Activated T-helper 1 cell treated with anti-CD3 and anti-CD28 coated beads, Interleukin-12 subunit alpha, Interleukin-12 subunit beta, Interleukin-2, Interleukin-4 antibody, amounts not matched to agents 30 ng/mL and 10 ng/mL and 1 ng/mL, durations not matched to agents 14 hours and 24 hours and 36 hours (primary cell): Measurements from ENCODE around the gene SLC26A2. TPM values are rescaled to one million over a fixed set of nuclear protein-coding genes. Genes with fewer than 3 reads are reported as not detected.
A peak's percentile ranks its signal among the peaks of the same experiment; 100 is the strongest.

Experiments used
- DNase-seq: peaks from one replicate; pipeline ENCODE4 v3.0.0; 2021; ENCODE audit warnings: low spot score
- H3K27ac Mint-ChIP-seq: one replicate; pipeline ENCODE4 v1.8.0; 2021; ENCODE audit warnings: mild to moderate bottlenecking, mixed read lengths
- H3K27me3 Mint-ChIP-seq: one replicate; pipeline ENCODE4 v1.8.0; 2022; ENCODE audit warnings: mild to moderate bottlenecking, moderate library complexity, mixed read lengths; ENCODE audit not compliant: insufficient read depth
- H3K36me3 Mint-ChIP-seq: one replicate; pipeline ENCODE4 v1.8.0; 2021; ENCODE audit warnings: low read depth, mixed read lengths
- H3K4me1 Mint-ChIP-seq: one replicate; pipeline ENCODE4 v1.8.0; 2021; ENCODE audit warnings: low read depth, mixed read lengths
- H3K4me3 Mint-ChIP-seq: one replicate; pipeline ENCODE4 v1.8.0; 2021; ENCODE audit warnings: mild to moderate bottlenecking, moderate library complexity, mixed read lengths
- H3K9me3 Mint-ChIP-seq: one replicate; pipeline ENCODE4 v1.8.0; 2021; ENCODE audit warnings: mixed read lengths
- intact Hi-C: fragments of 100-400 bp; cut with micrococcal nuclease; formaldehyde crosslinking; loops from one replicate; pipeline ENCODE4 v1.15.1; 2024
- total RNA-seq: library from RNA; stranded (reverse); gene quantifications from 2 replicates; pipeline ENCODE4 v1.2.3, GENCODE V29; 2022

The SLC26A2 gene
- total RNA-seq, 1 donor from 2014 or later: 9.3 TPM

GRCh38 chr5:149930043-149930748 is 30.4 kb upstream of the SLC26A2 start:
- peaks cover 8% of the 10 kb centered on the region for H3K4me1 Mint-ChIP-seq
- H3K27ac Mint-ChIP-seq: no peak overlapping the region
- no peaks in the 10 kb centered on the region for H3K36me3 Mint-ChIP-seq
- no peak overlapping the region for H3K4me3 Mint-ChIP-seq
- peaks cover 7% of the 10 kb centered on the region for H3K27me3 Mint-ChIP-seq
- no peak for DNase-seq
- intact Hi-C loops: no loop called here
- H3K9me3 Mint-ChIP-seq: no peaks in the 10 kb centered on the region

GRCh38 chr5:149930749-149931574 is 29.6 kb upstream of the SLC26A2 start:
- Mint-ChIP-seq H3K4me1 (peaks cover 8% of the 10 kb centered on the region), H3K27ac (no peak overlapping the region), H3K36me3 (no peaks in the 10 kb centered on the region), H3K27me3 (peaks cover 11% of the 10 kb centered on the region), H3K4me3 (no peak overlapping the region), H3K9me3 (no peaks in the 10 kb centered on the region)
- no peak for DNase-seq
- intact Hi-C loops: no loop called here

- Mint-ChIP-seq H3K9me3 (no peaks in the 10 kb centered on the region), H3K4me1 (peaks cover 8% of the 10 kb centered on the region), H3K27ac (no peak overlapping the region), H3K36me3 (no peaks in the 10 kb centered on the region), H3K27me3 (peaks cover 11% of the 10 kb centered on the region), H3K4me3 (no peak overlapping the region)
- intact Hi-C loops: no loop called here
- no peak for DNase-seq
Measured at GRCh38 chr5:149931992-149932436, 28.5 kb upstream of the SLC26A2 start.

DNA sequence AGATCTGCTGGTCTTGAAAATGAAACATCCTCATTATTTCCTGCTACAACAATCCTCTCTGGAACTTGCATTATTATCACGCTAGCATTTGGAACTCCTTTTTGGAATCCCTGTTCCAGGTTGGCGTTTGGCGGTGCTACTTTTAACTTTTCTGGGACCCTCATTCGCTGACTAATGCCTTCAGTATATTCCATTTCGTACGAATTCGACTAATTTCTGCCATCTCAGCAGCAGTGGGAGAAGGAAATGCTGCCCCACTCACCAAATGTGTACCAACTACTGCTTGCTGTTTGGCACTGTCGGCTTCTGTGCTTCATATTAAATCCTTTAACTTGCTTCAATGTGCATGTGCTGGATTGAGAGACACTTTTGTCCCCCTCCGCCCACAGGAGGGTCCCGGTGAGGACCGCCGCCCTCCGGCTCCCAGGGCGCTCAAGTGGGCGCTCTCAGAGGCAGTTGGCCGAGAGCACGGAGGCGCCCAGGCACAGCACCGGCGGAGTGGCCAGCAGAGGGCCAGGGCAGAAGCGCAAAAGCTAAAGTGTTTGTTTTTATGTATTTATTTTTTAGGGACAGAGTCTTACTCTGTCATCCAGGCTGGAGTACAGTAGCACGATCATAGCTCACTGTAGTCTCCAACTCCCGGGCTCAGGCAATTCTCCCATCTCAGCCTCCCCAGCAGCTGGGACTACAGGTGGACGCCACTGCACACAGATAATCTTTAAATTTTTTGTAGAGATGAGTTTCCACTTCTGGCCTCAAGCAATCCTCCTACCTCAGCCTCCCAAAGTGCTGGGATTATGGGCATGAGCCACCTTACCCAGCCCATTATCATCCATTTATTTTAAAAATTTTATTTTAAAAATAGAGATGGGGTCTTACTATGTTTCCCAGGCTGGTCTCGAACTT is 27.9 kb upstream of the SLC26A2 start:
- intact Hi-C loops: no loop called here
- no peak for DNase-seq
- Mint-ChIP-seq H3K36me3 (no peaks in the 10 kb centered on the region), H3K4me1 (peaks cover 8% of the 10 kb centered on the region), H3K27ac (no peak overlapping the region), H3K4me3 (no peak overlapping the region), H3K9me3 (no peaks in the 10 kb centered on the region), H3K27me3 (peaks cover 11% of the 10 kb centered on the region)

GRCh38 chr5:149935431-149935901 is 25.1 kb upstream of the SLC26A2 start:
- no peak overlapping the region for H3K4me3 Mint-ChIP-seq
- no peak for DNase-seq
- peaks cover 5% of the 10 kb centered on the region for H3K4me1 Mint-ChIP-seq
- H3K27me3 Mint-ChIP-seq: peaks cover 6% of the 10 kb centered on the region
- intact Hi-C loops: no loop called here
- H3K9me3 Mint-ChIP-seq: no peaks in the 10 kb centered on the region
- H3K36me3 Mint-ChIP-seq: no peaks in the 10 kb centered on the region
- H3K27ac Mint-ChIP-seq: no peak overlapping the region

- H3K4me1 Mint-ChIP-seq: no peaks in the 10 kb centered on the region
- H3K27me3 Mint-ChIP-seq: peaks cover 5% of the 10 kb centered on the region
- intact Hi-C loops: no loop called here
- no peaks in the 10 kb centered on the region for H3K9me3 Mint-ChIP-seq
- no peak overlapping the region for H3K4me3 Mint-ChIP-seq
- DNase-seq: no peak
- H3K36me3 Mint-ChIP-seq: no peaks in the 10 kb centered on the region
- no peak overlapping the region for H3K27ac Mint-ChIP-seq
Measured at GRCh38 chr5:149936044-149936699, 24.4 kb upstream of the SLC26A2 start.

GRCh38 chr5:149936700-149937091 is 23.9 kb upstream of the SLC26A2 start:
- intact Hi-C loops: no loop called here
- Mint-ChIP-seq H3K9me3 (no peaks in the 10 kb centered on the region), H3K4me3 (no peak overlapping the region), H3K4me1 (no peaks in the 10 kb centered on the region), H3K27ac (no peak overlapping the region), H3K27me3 (peaks cover 5% of the 10 kb centered on the region), H3K36me3 (no peaks in the 10 kb centered on the region)
- DNase-seq: no peak

- H3K27me3 Mint-ChIP-seq: peaks cover 5% of the 10 kb centered on the region
- H3K36me3 Mint-ChIP-seq: no peaks in the 10 kb centered on the region
- H3K4me3 Mint-ChIP-seq: no peak overlapping the region
- no peaks in the 10 kb centered on the region for H3K4me1 Mint-ChIP-seq
- H3K27ac Mint-ChIP-seq: no peak overlapping the region
- no peaks in the 10 kb centered on the region for H3K9me3 Mint-ChIP-seq
- no peak for DNase-seq
- intact Hi-C loops: no loop called here
Measured at GRCh38 chr5:149937610-149938009, 22.9 kb upstream of the SLC26A2 start.

DNA sequence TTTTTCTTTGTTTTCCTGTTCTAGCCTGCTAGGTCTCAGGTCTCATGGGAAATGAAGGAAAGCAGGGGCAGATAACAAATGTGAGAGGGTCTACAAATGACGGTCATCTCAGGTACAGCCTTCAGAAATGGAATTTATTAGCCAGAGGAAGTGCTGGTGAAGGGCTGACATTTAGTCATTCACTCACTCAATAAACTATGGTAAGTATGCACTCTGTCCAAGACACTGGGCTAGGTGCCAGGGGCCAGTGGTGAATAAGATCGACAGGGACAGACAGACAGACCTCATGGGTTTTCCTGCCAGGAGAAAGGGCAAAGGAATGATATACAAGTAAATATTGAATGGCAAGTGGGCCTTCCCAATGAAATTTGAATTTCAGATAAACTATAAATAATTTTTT is 22.3 kb upstream of the SLC26A2 start:
- Mint-ChIP-seq H3K36me3 (no peaks in the 10 kb centered on the region), H3K4me3 (no peak overlapping the region), H3K27ac (no peak overlapping the region), H3K9me3 (no peaks in the 10 kb centered on the region), H3K27me3 (peaks cover 5% of the 10 kb centered on the region), H3K4me1 (no peaks in the 10 kb centered on the region)
- DNase-seq: no peak
- intact Hi-C loops: no loop called here

DNA sequence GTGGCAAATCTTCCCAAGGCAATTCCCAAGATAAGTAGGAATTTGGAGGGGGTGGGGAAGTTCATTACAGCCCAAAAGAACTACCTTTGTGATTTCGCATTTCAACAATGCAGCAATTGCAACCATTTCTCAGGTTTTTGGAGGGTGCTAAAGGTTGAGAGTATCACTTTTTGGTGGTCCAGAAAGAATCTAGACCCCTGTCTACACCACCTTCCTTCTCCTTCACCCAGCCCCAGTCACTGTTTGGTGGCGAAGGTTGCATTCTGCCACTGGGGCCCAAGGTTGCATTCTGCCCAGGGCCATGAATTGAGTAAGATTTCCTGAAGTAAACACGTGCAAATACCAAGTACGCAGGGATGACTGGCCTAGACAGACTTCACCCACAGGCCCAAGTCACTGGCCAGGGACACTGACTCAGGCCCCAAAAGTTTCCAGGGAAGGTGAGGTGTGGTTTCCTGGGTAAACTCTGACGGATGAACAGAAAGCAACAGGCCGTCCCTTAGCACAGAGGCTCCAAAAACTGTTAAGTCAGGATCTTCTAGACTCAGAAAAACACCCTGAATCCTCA is 21.7 kb upstream of the SLC26A2 start:
- Mint-ChIP-seq H3K27ac (no peak overlapping the region), H3K27me3 (peaks cover 5% of the 10 kb centered on the region)
- intact Hi-C loops: no loop called here

DNA sequence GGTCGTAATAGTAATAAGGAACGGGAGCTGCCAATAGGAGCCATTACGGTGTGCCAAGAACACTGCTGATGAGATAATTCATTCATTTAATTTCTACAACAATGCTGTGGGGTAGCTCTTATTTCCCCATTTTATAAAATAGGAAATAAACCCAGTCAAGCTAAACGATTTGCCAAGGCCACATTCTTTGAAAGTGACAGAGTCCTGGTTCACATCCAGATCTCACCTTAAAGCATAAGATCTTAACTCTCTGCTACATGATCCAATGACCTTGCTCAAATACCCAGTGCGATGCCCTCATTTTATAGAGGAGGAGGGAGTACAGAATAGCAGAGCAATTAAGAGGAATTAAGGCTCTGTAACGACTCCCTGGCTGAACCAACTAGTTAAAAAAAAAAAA is 21.0 kb upstream of the SLC26A2 start:
- Mint-ChIP-seq H3K4me3 (no peak overlapping the region), H3K27me3 (peaks cover 5% of the 10 kb centered on the region)

More for the DNA sequence above, 21.7 kb upstream of the SLC26A2 start:
- Mint-ChIP-seq H3K36me3 (no peaks in the 10 kb centered on the region), H3K4me1 (no peaks in the 10 kb centered on the region), H3K9me3 (no peaks in the 10 kb centered on the region), H3K4me3 (no peak overlapping the region)
- DNase-seq: no peak

DNA sequence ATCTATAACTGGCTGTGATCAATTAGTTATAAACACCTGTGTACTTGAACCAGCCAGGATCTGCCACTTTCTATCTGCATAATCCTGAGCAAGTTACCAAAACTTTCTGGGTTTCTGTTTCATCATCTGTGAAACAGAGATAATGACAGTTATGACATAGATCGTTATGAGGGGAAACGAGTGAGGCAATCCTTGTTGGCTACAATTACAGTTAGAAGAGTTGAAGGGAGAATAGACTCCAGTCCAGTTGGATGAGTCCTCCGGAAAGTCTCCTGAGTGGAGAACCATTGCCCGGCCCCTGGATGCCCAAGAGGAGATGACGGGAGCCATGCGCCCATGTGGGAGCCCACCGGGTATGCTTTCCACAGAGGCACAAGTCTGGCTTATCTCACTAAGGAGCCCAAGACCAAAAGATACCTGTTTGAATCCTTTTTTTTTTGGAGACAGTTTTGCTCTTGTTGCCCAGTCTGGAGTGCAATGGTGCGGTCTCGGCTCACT is 20.4 kb upstream of the SLC26A2 start:
- no peak for DNase-seq
- Mint-ChIP-seq H3K9me3 (no peaks in the 10 kb centered on the region), H3K27me3 (peaks cover 5% of the 10 kb centered on the region), H3K27ac (peak overlapping the region; percentile 22), H3K4me3 (no peak overlapping the region), H3K36me3 (no peaks in the 10 kb centered on the region), H3K4me1 (no peaks in the 10 kb centered on the region)
- intact Hi-C loops: no loop called here

More for the DNA sequence above, 21.0 kb upstream of the SLC26A2 start:
- H3K36me3 Mint-ChIP-seq: no peaks in the 10 kb centered on the region
- no peak for DNase-seq
- H3K27ac Mint-ChIP-seq: no peak overlapping the region
- no peaks in the 10 kb centered on the region for H3K4me1 Mint-ChIP-seq
- intact Hi-C loops: no loop called here
- H3K9me3 Mint-ChIP-seq: no peaks in the 10 kb centered on the region
